ENCODE data around the gene LMTK2. TPM values are rescaled to one million over a fixed set of nuclear protein-coding genes. Genes with fewer than 3 reads are reported as not detected.

The LMTK2 gene
- total and polyA plus RNA-seq, 2 donors (not counting 1 experiment from before 2014, with no cell fraction given) = 4.9 to 13.1 TPM

DNA sequence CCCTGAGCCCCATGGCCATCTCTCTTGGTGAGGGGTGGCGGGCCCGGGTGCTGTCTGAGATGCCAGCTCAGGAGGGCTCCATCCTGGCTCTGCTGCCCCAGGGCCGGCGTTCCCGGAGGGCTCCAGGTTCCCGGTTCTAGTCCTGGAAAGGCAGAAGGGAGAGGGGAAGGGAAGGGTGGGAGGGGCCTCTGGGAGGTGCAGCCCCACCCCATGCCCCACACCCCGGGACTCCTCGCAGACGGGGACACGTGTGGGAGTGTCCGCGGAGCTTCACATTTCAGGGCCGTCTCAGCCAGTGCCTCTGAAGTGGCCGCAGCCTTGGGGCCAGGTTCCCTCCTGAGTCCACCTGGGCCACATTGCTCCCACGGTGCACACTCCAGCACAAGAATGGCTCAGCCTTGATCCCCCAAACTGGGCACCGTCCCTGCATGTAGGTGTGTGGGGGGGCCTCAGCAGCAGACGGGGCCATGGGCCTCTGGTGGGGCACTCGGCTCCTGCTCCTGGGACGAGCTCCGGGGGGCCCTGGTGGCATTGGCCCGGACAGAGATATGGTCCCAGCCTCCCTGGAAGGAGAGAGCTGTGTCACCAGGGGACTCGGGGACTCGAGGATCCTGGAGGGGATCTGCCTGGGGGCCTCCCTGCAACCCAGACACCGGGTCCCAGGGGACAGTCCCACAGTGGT, 110.4 kb downstream of the LMTK2 start:
- intact Hi-C loops (cut with micrococcal nuclease) = no loop called here
- H3K9ac ChIP-seq (ENCODE audit: low read length) = no peak overlapping the region
- H2AFZ ChIP-seq (ENCODE audit: insufficient read depth, low read depth, low read length, poor library complexity, severe bottlenecking) = no peak overlapping the region
- H3K4me3 ChIP-seq (ENCODE audit: control extremely low read depth in 1 of 5, extremely low read depth in 1 of 5, insufficient read depth in 1 of 5, low read depth in 2 of 5, low read length in 4 of 5) = no peak overlapping the region
- peaks cover 43% of the 10 kb centered on the region for H4K20me1 ChIP-seq (ENCODE audit: control insufficient read depth, insufficient read depth, low read length, poor library complexity, severe bottlenecking)
- ATAC-seq (ENCODE audit: low read depth) = no peak
- no peak for DNase-seq
- TF ChIP-seq, protein P1, sequence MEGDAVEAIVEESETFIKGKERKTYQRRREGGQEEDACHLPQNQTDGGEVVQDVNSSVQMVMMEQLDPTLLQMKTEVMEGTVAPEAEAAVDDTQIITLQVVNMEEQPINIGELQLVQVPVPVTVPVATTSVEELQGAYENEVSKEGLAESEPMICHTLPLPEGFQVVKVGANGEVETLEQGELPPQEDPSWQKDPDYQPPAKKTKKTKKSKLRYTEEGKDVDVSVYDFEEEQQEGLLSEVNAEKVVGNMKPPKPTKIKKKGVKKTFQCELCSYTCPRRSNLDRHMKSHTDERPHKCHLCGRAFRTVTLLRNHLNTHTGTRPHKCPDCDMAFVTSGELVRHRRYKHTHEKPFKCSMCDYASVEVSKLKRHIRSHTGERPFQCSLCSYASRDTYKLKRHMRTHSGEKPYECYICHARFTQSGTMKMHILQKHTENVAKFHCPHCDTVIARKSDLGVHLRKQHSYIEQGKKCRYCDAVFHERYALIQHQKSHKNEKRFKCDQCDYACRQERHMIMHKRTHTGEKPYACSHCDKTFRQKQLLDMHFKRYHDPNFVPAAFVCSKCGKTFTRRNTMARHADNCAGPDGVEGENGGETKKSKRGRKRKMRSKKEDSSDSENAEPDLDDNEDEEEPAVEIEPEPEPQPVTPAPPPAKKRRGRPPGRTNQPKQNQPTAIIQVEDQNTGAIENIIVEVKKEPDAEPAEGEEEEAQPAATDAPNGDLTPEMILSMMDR (IDR thresholded peaks at IDR 0.05) = no peak
- TF ChIP-seq EZH2 (IDR thresholded peaks at IDR 0.05; ENCODE audit: borderline replicate concordance, insufficient read depth, low read depth, low read length, poor library complexity, severe bottlenecking) = no peak
- peaks cover 21 to 27% of the 10 kb centered on the region in 2 donors for H3K4me1 ChIP-seq (ENCODE audit: control insufficient read depth in 2 of 2, insufficient read depth in 2 of 2, low read length in 2 of 2)
- Mint-ChIP-seq H3K27ac (no peak overlapping the region), H3K27me3 (peaks cover 5% of the 10 kb centered on the region), H3K4me1 (peaks cover 26% of the 10 kb centered on the region), H3K9me3 (ENCODE audit: insufficient read depth) (no peaks in the 10 kb centered on the region), H3K4me3 (no peak overlapping the region)
- peaks cover 0 to 25% of the 10 kb centered on the region in 2 experiments for H3K36me3 ChIP-seq (replicated peaks in 1 of 2; ENCODE audit: control extremely low read depth in 1 of 2, control insufficient read depth in 1 of 2, extremely low read depth in 1 of 2, insufficient read depth in 2 of 2, low read length in 1 of 2)
- CTCF ChIA-PET = interaction anchor here (1.0 kb wide), 1 partner anchor 85 kb away, joined by 4 read pairs; no protein-coding TSS in a partner anchor
- H3K27me3 ChIP-seq (replicated peaks in 1 of 4; ENCODE audit: control extremely low read depth in 1 of 4, control insufficient read depth in 3 of 4, insufficient read depth in 4 of 4, low read length in 3 of 4) = peaks cover 0 to 19% (median 5%) of the 10 kb centered on the region in 4 experiments
- WGBS (ENCODE audit: insufficient coverage) = over 99% methylated on average over 22 of the region's 24 CpGs
- H3K27ac ChIP-seq (ENCODE audit: low read length in 2 of 2) = no peak overlapping the region
- no peaks in the 10 kb centered on the region for H3K79me2 ChIP-seq (ENCODE audit: control insufficient read depth, insufficient read depth, low read length)
- no peak overlapping the region for H3K4me2 ChIP-seq (replicated peaks; ENCODE audit: low read depth, low read length, poor library complexity, severe bottlenecking)
- POLR2A ChIA-PET = no interaction called here
- peaks cover 0 to 2% (median 0%) of the 10 kb centered on the region in 3 donors for H3K9me3 ChIP-seq (ENCODE audit: control extremely low read depth in 1 of 3, control insufficient read depth in 2 of 3, insufficient read depth in 1 of 3, low read length in 2 of 3)

Measured in B cell (primary cell).